Bronchial epithelial cell (primary cell): ENCODE results near the gene GUSB. TPM values are rescaled to one million over a fixed set of nuclear protein-coding genes. Genes with fewer than 3 reads are reported as not detected.
"Not testable (repeated sequence)": the region's sequence is repeated elsewhere in the genome, so short reads cannot be mapped to it uniquely, and the experiment has no call there.

Experiments used
- DNase-seq: peaks from one replicate; pipeline ENCODE4 v3.0.0-alpha.2; 2010; ENCODE audit warnings: low read depth
- FAIRE-seq: peaks from 2 replicates; lab custom pipeline; 2011; peaks lifted over from hg19 to GRCh38; lab: Jason Lieb, UNC
- H3K27me3 ChIP-seq: 2 replicates; pipeline ENCODE4 v1.5.1; 2011; ENCODE audit warnings: low read length; ENCODE audit not compliant: control insufficient read depth, insufficient read depth
- H3K36me3 ChIP-seq: 2 replicates; pipeline ENCODE4 v1.5.1; 2011; ENCODE audit warnings: low read length; ENCODE audit not compliant: control insufficient read depth, insufficient read depth
- H3K4me3 ChIP-seq: 2 replicates; pipeline ENCODE4 v1.5.1; 2011; ENCODE audit warnings: mild to moderate bottlenecking, low read depth, low read length, control low read depth
- total RNA-seq: library from RNA; depleted of rRNA; stranded (reverse); fragments of >200 nt; gene quantifications from 2 replicates; pipeline ENCODE4 v1.2.1, GENCODE V29; 2014
- TF ChIP-seq, protein P1 (sequence below): IDR thresholded peaks from 2 replicates; pipeline ENCODE4 v1.5.1; 2011; ENCODE audit warnings: mild to moderate bottlenecking, moderate library complexity, low read length, control low read depth, inconsistent platforms; ENCODE audit not compliant: insufficient read depth, severe bottlenecking

Gene GUSB
- total RNA-seq, 1 donor from 2014 or later, result 24.0 TPM

DNA sequence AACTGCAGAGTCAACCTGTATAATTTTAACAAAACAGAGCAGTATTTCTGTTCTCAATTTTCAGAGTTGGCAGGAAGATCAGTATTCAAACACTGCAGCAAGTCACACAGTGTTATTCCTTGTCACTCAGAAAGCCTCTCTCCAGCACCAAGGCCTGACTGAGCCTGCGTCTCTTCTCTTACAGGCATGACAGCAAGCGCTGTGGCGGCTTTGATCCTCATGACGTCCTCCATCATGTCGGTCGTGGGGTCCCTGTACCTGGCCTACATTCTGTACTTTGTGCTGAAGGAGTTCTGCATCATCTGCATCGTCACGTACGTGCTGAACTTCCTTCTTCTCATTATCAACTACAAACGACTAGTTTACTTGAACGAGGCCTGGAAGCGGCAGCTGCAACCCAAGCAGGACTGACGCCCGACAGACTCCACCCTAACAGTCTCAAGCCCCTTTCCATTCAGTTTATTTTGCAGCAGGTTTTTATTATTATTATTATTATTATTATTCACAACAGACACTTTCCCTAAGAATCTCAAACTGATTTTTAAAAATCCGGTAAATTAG lies 28.0 kb downstream of the GUSB start:
- peaks cover 3% of the 10 kb centered on the region for H3K36me3 ChIP-seq
- DNase-seq (no peak), FAIRE-seq (no peak)
- H3K4me3 ChIP-seq, result no peak overlapping the region
- no peaks in the 10 kb centered on the region for H3K27me3 ChIP-seq
- TF ChIP-seq, protein P1, sequence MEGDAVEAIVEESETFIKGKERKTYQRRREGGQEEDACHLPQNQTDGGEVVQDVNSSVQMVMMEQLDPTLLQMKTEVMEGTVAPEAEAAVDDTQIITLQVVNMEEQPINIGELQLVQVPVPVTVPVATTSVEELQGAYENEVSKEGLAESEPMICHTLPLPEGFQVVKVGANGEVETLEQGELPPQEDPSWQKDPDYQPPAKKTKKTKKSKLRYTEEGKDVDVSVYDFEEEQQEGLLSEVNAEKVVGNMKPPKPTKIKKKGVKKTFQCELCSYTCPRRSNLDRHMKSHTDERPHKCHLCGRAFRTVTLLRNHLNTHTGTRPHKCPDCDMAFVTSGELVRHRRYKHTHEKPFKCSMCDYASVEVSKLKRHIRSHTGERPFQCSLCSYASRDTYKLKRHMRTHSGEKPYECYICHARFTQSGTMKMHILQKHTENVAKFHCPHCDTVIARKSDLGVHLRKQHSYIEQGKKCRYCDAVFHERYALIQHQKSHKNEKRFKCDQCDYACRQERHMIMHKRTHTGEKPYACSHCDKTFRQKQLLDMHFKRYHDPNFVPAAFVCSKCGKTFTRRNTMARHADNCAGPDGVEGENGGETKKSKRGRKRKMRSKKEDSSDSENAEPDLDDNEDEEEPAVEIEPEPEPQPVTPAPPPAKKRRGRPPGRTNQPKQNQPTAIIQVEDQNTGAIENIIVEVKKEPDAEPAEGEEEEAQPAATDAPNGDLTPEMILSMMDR, result no peak

DNA sequence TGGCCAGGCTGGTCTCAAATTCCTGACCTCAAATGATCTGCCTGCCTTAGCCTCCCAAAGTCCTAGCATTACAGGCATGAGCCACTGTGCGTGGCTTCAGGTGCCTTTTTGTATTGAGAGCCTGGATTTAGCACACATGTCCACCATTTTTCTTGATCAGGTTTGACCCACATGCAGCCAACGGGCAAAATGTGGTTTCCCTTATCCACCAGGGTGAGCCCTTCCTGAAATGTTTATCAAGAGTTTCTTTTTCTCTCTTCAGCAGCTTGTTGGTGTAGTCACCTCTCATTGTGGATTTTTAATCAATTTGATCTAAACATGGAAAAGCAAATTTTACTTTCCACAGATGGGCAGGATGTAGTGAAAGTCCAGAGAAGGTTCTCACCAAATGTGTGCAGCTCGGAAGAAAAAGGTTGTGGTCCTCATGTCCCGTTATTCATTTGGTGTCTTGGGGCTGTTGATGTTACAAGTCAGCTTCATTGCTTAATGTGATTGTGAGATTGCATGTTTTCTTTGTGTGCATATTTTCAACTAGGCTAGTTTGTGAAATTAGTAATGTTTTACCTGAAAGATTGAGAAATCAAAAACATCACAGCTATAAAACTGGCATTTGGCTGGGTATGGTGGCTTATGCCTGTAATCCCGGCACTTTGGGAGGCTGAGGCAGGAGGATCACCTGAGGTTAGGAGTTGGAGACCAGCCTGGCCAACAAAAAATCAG lies 28.9 kb downstream of the GUSB start:
- DNase-seq, result no peak
- Histone ChIP-seq H3K27me3 (no peaks in the 10 kb centered on the region), H3K4me3 (no peak overlapping the region), H3K36me3 (peaks cover 3% of the 10 kb centered on the region)
- TF ChIP-seq, protein P1, result no peak
- FAIRE-seq, result no peak

DNA sequence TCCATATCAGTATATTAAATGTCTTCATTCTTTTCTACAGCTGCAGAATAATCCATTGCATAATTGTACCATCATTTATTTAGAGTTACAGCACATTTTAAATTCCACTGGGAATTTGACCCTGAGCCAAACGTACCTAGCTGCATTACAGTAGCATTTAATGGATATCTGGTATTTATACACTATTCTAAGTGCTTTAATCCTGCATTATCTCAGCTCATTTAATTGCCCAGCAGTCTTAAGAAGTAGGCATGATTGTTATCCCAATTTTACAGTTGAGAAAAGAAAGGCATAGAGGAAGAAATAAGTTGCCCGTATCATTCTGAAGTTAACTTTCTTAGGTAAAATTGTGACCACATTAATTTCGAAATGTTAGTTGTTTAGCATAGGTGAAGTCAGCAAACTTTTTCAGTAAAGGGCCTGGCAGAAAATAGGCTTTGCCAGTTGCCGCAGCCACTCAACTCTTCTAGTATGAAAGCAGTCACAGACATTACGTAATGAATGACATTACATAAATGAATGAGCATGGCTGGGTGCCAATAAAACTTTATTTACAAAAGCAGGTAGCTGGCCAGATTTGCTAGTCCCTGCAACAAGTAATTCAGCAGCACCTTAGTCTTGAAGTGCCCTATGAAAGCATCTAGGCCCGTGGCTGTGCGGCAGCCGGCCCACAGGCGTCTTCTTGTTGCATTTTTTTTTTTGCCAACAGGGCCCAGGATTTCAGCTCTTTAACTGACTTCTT lies 30.0 kb downstream of the GUSB start:
- peaks cover 3% of the 10 kb centered on the region for H3K36me3 ChIP-seq
- DNase-seq, result peak; percentile 78
- no peak overlapping the region for H3K4me3 ChIP-seq
- TF ChIP-seq, protein P1, result no peak
- no peaks in the 10 kb centered on the region for H3K27me3 ChIP-seq
- no peak for FAIRE-seq

DNA sequence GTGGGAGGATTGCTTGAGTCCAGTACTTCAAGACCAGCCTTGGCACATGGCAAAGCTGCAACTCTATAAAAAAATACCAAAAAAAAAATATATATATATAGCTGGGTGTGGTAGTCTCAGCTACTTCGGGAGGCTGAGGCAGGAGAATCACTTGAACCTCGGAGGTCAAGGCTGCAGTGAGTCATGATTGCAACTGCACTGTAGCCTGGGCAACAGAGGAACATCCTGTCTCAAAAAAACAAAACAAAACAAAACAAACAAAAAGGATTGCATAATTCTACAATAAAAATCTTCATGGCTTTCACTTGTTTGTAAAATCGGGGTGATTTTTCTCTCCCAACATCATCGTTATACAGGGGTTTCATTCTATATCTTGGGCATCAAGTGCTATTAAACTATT lies 35.1 kb downstream of the GUSB start:
- TF ChIP-seq, protein P1, result no peak
- DNase-seq, result peak; percentile 60
- no peaks in the 10 kb centered on the region for H3K27me3 ChIP-seq
- no peak overlapping the region for H3K4me3 ChIP-seq
- no peak for FAIRE-seq
- no peaks in the 10 kb centered on the region for H3K36me3 ChIP-seq

DNA sequence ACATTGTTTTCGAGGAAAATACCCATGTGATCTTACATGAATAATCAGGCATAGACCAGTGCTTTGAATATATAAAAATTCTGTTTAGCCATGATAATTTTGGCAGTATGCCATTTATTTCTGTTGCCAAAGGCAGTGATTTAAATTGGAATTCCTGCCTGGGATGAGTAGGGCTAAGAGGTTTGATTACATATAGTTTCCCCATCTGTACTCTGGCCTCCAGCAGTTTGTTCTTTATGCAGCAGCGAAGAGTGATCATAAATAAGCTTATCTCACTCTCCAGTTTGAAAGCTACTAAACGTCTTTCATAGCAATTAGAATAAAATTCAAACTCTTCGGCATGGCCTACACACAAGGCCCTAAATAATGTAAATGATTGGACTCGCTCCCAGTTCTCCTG lies 36.2 kb downstream of the GUSB start:
- FAIRE-seq, DNase-seq, H3K36me3 ChIP-seq, H3K4me3 ChIP-seq, H3K27me3 ChIP-seq: not testable (repeated sequence)

DNA sequence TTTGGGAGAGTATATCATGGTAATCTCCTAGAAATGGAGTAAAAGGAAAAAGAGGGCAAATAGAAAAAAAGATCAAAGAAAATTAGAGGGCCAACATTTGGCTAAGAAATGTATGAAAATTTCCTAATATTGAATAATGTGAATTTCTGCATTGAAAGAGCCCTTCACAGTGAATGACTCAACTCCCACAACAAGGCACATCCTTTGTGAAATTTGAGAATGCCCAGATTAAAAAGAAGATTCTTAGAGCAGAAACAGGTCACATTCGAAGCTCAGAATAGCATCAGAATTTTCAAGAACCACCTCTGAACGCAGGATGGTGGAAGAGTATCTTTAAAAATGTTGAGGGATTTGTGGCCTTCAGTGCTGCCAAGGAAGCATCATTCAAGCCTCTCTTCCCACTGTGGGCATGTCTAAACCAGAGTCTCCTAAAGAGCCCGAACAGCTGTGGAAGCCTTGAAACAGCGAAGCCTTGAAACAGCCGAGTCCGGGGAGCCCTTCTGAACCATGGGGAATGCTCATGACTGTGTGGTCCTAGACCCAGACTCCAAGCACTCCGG lies 43.6 kb downstream of the GUSB start:
- no peak for DNase-seq
- TF ChIP-seq, protein P1, result no peak
- Histone ChIP-seq H3K27me3 (no peaks in the 10 kb centered on the region), H3K36me3 (no peaks in the 10 kb centered on the region), H3K4me3 (no peak overlapping the region)
- FAIRE-seq, result no peak
